Stimulated activated CD8-positive, alpha-beta memory T cell treated with anti-CD3 and anti-CD28 coated beads, Interleukin-15, amount 100 ng/mL, for 4 hours (primary cell): ENCODE data around the gene CATSPER3.
"Not testable (repeated sequence)": the region's sequence is repeated elsewhere in the genome, so short reads cannot be mapped to it uniquely, and the experiment has no call there.

ENCODE experiments used
- DNase-seq, 2 donors: peaks; one replicate each; pipeline ENCODE4 v3.0.0-alpha.2; 2020; ENCODE audit warnings: low read depth in 2 of 2

The CATSPER3 gene

GRCh38 chr5:134975078-134975715 lies 7.5 kb downstream of the CATSPER3 start:
- no peak for DNase-seq

- DNase-seq: no peak
These were observed 8.1 kb downstream of the CATSPER3 start for GRCh38 chr5:134975843-134976242.

GRCh38 chr5:134976841-134977240 lies 9.1 kb downstream of the CATSPER3 start:
- DNase-seq: no peak

- DNase-seq: no peak
These were observed 11.7 kb downstream of the CATSPER3 start for GRCh38 chr5:134979416-134979815.

GRCh38 chr5:134982230-134982629 lies 14.5 kb downstream of the CATSPER3 start:
- DNase-seq: no peak

- no peak for DNase-seq
These were observed 21.6 kb downstream of the CATSPER3 start for GRCh38 chr5:134989266-134989830.

GRCh38 chr5:134990183-134990582 lies 22.5 kb downstream of the CATSPER3 start:
- DNase-seq: not testable (repeated sequence)

- DNase-seq: no peak
These were observed 24.4 kb downstream of the CATSPER3 start for GRCh38 chr5:134992148-134992547.

GRCh38 chr5:134993161-134993560 lies 25.5 kb downstream of the CATSPER3 start:
- DNase-seq: no peak

GRCh38 chr5:134994560-134995156 lies 27.0 kb downstream of the CATSPER3 start:
- no peak for DNase-seq

GRCh38 chr5:134995850-134996402 lies 28.2 kb downstream of the CATSPER3 start:
- no peak for DNase-seq

- DNase-seq: no peak
These were observed 29.3 kb downstream of the CATSPER3 start for GRCh38 chr5:134997015-134997414.

GRCh38 chr5:134998068-134998467 lies 30.4 kb downstream of the CATSPER3 start:
- not testable (repeated sequence) for DNase-seq

GRCh38 chr5:135004376-135004775 lies 36.7 kb downstream of the CATSPER3 start:
- DNase-seq: no peak

GRCh38 chr5:135005076-135005475 lies 37.4 kb downstream of the CATSPER3 start:
- no peak for DNase-seq

- no peak for DNase-seq
These were observed 39.6 kb downstream of the CATSPER3 start for GRCh38 chr5:135007305-135007704.

- no peak for DNase-seq
These were observed 40.1 kb downstream of the CATSPER3 start for GRCh38 chr5:135007749-135008363.

GRCh38 chr5:135008556-135008955 lies 40.8 kb downstream of the CATSPER3 start:
- no peak for DNase-seq

- DNase-seq: no peak
These were observed 41.5 kb downstream of the CATSPER3 start for GRCh38 chr5:135008981-135009735.

GRCh38 chr5:135009736-135010501 lies 42.2 kb downstream of the CATSPER3 start:
- DNase-seq: no peak
